Panc1 (cell line): ENCODE results near the gene P2RX1. TPM values are rescaled to one million over a fixed set of nuclear protein-coding genes. Genes with fewer than 3 reads are reported as not detected.

Experiments
- ATAC-seq: fragments of 200-7000 bp; cut with Tn5 transposase; 2 replicates; pipeline ENCODE4 v1.9.1; 2020; ENCODE audit warnings: mild to moderate bottlenecking, moderate library complexity
- BruUV-seq: library from RNA; stranded (reverse); fragments of 400-500 nt; replicated peaks from 2 replicates; lab custom pipeline; 2021; lab: Mats Ljungman, UMichigan
- CTCF ChIA-PET: fragments of 300-600 bp; sonication (Branson Sonifier 250); formaldehyde crosslinking; loops from one replicate; lab custom pipeline; 2022; ENCODE audit warnings: antibody characterized with exemption; lab: Charles Lee
- POLR2A ChIA-PET: fragments of 300-600 bp; sonication (Branson Sonifier 250); formaldehyde crosslinking; loops from one replicate; lab custom pipeline; 2022; ENCODE audit warnings: antibody characterized with exemption; lab: Charles Lee
- DNase-seq: peaks from one replicate; pipeline ENCODE4 v3.0.0-alpha.2; 2010; ENCODE audit warnings: low read depth, low spot score
- H3K27ac ChIP-seq: 2 replicates; pipeline ENCODE4 v1.5.1; 2011; ENCODE audit warnings: mild to moderate bottlenecking, low read length, inconsistent platforms
- H3K27me3 ChIP-seq: fragments of 200-500 bp; sonication (Bioruptor generic); 2 replicates; pipeline ENCODE4 v1.6.0; 2014; ENCODE audit warnings: low read length, inconsistent platforms; ENCODE audit not compliant: control insufficient read depth, insufficient read depth
- H3K36me3 ChIP-seq: fragments of 200-500 bp; sonication (Bioruptor generic); 2 replicates; pipeline ENCODE4 v1.5.1; 2014; ENCODE audit warnings: inconsistent platforms, mild to moderate bottlenecking, low read length, moderate library complexity; ENCODE audit not compliant: control insufficient read depth, insufficient read depth
- H3K4me1 ChIP-seq: 2 replicates; pipeline ENCODE4 v1.5.1; 2011; ENCODE audit warnings: inconsistent platforms, mild to moderate bottlenecking, low read length, moderate library complexity; ENCODE audit not compliant: control insufficient read depth, insufficient read depth
- H3K4me3 ChIP-seq, 2 experiments: 2 replicates each; pipeline ENCODE4 v1.5.1; 2011 to 2012; ENCODE audit warnings: low read depth in 2 of 2, low read length in 2 of 2, mild to moderate bottlenecking in 2 of 2, inconsistent platforms in 1 of 2, moderate library complexity in 1 of 2
- H3K9me3 ChIP-seq: fragments of 200-500 bp; sonication (Bioruptor generic); 2 replicates; pipeline ENCODE4 v1.5.1; 2014; ENCODE audit warnings: low read depth, mild to moderate bottlenecking, inconsistent platforms, low read length, moderate library complexity; ENCODE audit not compliant: control insufficient read depth, insufficient read depth
- CTCF ChIP-seq: fragments of 450-650 bp; IDR thresholded peaks from 2 replicates; pipeline ENCODE4 v1.5.1; 2017; ENCODE audit warnings: mild to moderate bottlenecking
- POLR2AphosphoS5 ChIP-seq: IDR thresholded peaks from 2 replicates; pipeline ENCODE4 v1.6.1; 2012; ENCODE audit warnings: mild to moderate bottlenecking, low read depth, low read length, moderate library complexity
- SIN3A ChIP-seq: IDR thresholded peaks from 2 replicates; pipeline ENCODE4 v1.6.1; 2012; ENCODE audit warnings: low read depth, mild to moderate bottlenecking, low read length, moderate library complexity, borderline replicate concordance; ENCODE audit not compliant: insufficient read depth
- TCF7L2 ChIP-seq: IDR thresholded peaks from 2 replicates; pipeline ENCODE4 v1.6.1; 2011; ENCODE audit warnings: mild to moderate bottlenecking, low read depth, low read length, inconsistent platforms
- in situ Hi-C: cut with HindIII; loops from 2 replicates; pipeline ENCODE4 v1.10.0; 2016; ENCODE audit warnings: low sequenced_read_pairs, low pct_unique_long_range_greater_than_20kb
- intact Hi-C: fragments of 100-400 bp; cut with micrococcal nuclease; formaldehyde crosslinking; loops from one replicate; pipeline ENCODE4 v1.10.0; 2022; ENCODE audit not compliant: unreplicated experiment
- total RNA-seq: library from RNA; stranded (reverse); gene quantifications from one replicate; pipeline ENCODE4 v1.2.1, GENCODE V29; 2021; ENCODE audit not compliant: unreplicated experiment
- TF ChIP-seq, protein P1 (sequence below), 2 experiments: IDR thresholded peaks; 2 replicates each; pipeline ENCODE4 v1.6.1; 2011 to 2012; ENCODE audit warnings: low read depth in 2 of 2, control low read depth in 1 of 2, low read length in 1 of 2, mild to moderate bottlenecking in 1 of 2, moderate library complexity in 1 of 2; ENCODE audit not compliant: insufficient read depth in 1 of 2

The P2RX1 gene
- total RNA-seq, 1 experiment from 2014 or later = not detected

DNA sequence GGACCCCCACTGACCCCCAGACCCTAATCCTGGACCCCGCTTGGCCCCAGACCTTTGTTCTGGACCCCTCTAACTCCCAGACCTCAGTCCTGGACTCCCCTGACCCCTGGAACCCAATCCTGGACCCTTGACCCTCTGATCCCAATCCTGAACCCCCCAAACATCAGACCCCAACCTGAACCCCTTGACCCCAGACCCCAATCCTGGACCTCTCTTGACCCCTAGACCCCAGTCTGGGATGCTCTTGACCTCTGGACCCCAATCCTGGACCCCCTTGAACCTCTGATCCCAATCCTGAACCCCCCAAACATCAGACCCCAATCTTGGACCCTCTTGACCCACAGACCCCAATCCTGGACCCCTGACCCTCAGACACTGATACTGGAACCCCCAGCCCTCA is 13.5 kb upstream of the P2RX1 start:
- ChIA-PET POLR2A (no interaction called here), CTCF (no interaction called here)
- TF ChIP-seq, protein P1, sequence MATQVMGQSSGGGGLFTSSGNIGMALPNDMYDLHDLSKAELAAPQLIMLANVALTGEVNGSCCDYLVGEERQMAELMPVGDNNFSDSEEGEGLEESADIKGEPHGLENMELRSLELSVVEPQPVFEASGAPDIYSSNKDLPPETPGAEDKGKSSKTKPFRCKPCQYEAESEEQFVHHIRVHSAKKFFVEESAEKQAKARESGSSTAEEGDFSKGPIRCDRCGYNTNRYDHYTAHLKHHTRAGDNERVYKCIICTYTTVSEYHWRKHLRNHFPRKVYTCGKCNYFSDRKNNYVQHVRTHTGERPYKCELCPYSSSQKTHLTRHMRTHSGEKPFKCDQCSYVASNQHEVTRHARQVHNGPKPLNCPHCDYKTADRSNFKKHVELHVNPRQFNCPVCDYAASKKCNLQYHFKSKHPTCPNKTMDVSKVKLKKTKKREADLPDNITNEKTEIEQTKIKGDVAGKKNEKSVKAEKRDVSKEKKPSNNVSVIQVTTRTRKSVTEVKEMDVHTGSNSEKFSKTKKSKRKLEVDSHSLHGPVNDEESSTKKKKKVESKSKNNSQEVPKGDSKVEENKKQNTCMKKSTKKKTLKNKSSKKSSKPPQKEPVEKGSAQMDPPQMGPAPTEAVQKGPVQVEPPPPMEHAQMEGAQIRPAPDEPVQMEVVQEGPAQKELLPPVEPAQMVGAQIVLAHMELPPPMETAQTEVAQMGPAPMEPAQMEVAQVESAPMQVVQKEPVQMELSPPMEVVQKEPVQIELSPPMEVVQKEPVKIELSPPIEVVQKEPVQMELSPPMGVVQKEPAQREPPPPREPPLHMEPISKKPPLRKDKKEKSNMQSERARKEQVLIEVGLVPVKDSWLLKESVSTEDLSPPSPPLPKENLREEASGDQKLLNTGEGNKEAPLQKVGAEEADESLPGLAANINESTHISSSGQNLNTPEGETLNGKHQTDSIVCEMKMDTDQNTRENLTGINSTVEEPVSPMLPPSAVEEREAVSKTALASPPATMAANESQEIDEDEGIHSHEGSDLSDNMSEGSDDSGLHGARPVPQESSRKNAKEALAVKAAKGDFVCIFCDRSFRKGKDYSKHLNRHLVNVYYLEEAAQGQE (IDR thresholded peaks at IDR 0.05; ENCODE audit: insufficient read depth in 1 of 2, low read depth in 2 of 2, low read length in 1 of 2) = no peak
- no peak for TF ChIP-seq POLR2AphosphoS5
- TF ChIP-seq CTCF = no peak
- no peak for TF ChIP-seq SIN3A
- no peak for TF ChIP-seq TCF7L2
- no peaks in the 10 kb centered on the region for H3K27me3 ChIP-seq
- no TSS peak for BruUV-seq
- intact Hi-C loops (no loop called here), in situ Hi-C loops (no loop called here)
- DNase-seq = no peak
- no peak overlapping the region for H3K4me3 ChIP-seq
- H3K36me3 ChIP-seq = no peaks in the 10 kb centered on the region
- H3K27ac ChIP-seq = no peak overlapping the region
- ATAC-seq = no peak
- no peaks in the 10 kb centered on the region for H3K9me3 ChIP-seq
- H3K4me1 ChIP-seq = no peaks in the 10 kb centered on the region

- DNase-seq (no peak), ATAC-seq (no peak)
- no peak for TF ChIP-seq POLR2AphosphoS5
- TF ChIP-seq CTCF = no peak
- TF ChIP-seq, protein P1 (IDR thresholded peaks at IDR 0.05; ENCODE audit: insufficient read depth in 1 of 2, low read depth in 2 of 2, low read length in 1 of 2) = no peak
- no peak for TF ChIP-seq TCF7L2
- no peak for TF ChIP-seq SIN3A
- no peaks in the 10 kb centered on the region for H3K9me3 ChIP-seq
- in situ Hi-C loops = no loop called here
- POLR2A ChIA-PET = no interaction called here
- no peaks in the 10 kb centered on the region for H3K36me3 ChIP-seq
- no peak overlapping the region for H3K27ac ChIP-seq
- intact Hi-C loops = no loop called here
- BruUV-seq = no TSS peak
- no peaks in the 10 kb centered on the region for H3K4me1 ChIP-seq
- H3K4me3 ChIP-seq = no peak overlapping the region
- no peaks in the 10 kb centered on the region for H3K27me3 ChIP-seq
- CTCF ChIA-PET = no interaction called here
Measured at GRCh38 chr17:3929181-3929580, 12.9 kb upstream of the P2RX1 start.
